MM.1S (cell line): ENCODE data around the gene RABGAP1L.

Source experiments
- CTCF ChIP-seq: fragments of 300-600 bp; sonication (generic); IDR thresholded peaks from 2 replicates; pipeline ENCODE4 v1.5.1; 2016; ENCODE audit warnings: antibody characterized with exemption, low read length, mixed read lengths
- EZH2 ChIP-seq: fragments of 300-600 bp; sonication (generic); optimal IDR thresholded peaks from 2 replicates; pipeline ENCODE3; 2017; ENCODE audit warnings: low read depth, mild to moderate bottlenecking, antibody characterized with exemption, low read length, mixed read lengths

GRCh38 chr1:174366946-174367345, 207.6 kb downstream of the RABGAP1L start:
- TF ChIP-seq EZH2, result no peak
- no peak for TF ChIP-seq CTCF
